ENCODE results near the gene POU3F1. TPM values are rescaled to one million over a fixed set of nuclear protein-coding genes. Genes with fewer than 3 reads are reported as not detected.

The POU3F1 gene
- total RNA-seq, 2 experiments from 2014 or later, result 0.83 to 0.88 TPM

GRCh38 chr1:38006008-38006828 is 40.4 kb downstream of the POU3F1 start:
- H3K4me1 Mint-ChIP-seq, result peaks cover 38% of the 10 kb centered on the region
- H3K27me3 Mint-ChIP-seq, result no peaks in the 10 kb centered on the region
- peak overlapping the region; percentile 69 for H3K4me3 Mint-ChIP-seq
- H3K27ac Mint-ChIP-seq, result peak overlapping the region; percentile 70
- no peaks in the 10 kb centered on the region for H3K36me3 Mint-ChIP-seq
- no peak for ATAC-seq (ENCODE audit: low read depth)
- DNase-seq, result no peak
- POLR2A ChIA-PET, result interaction anchor here (1.0 kb wide), 1 partner anchor 84 kb away, joined by 3 read pairs; no protein-coding TSS in a partner anchor
- H3K9me3 Mint-ChIP-seq, result no peaks in the 10 kb centered on the region

GRCh38 chr1:38005195-38006007 is 41.2 kb downstream of the POU3F1 start, which contains the start of gene FHL3:
Gene FHL3 (minus strand): TSS chr1:38005514. CDS start chr1:37999412, 6,102 bp downstream.
- peaks cover 42% of the 10 kb centered on the region for H3K4me1 Mint-ChIP-seq
- ATAC-seq (ENCODE audit: low read depth), result peak; percentile 30
- H3K27ac Mint-ChIP-seq, result peak within 1 kb of the TSS; percentile 91
- no peaks in the 10 kb centered on the region for H3K36me3 Mint-ChIP-seq
- DNase-seq, result peak; percentile 63
- no peaks in the 10 kb centered on the region for H3K9me3 Mint-ChIP-seq
- H3K27me3 Mint-ChIP-seq, result no peaks in the 10 kb centered on the region
- H3K4me3 Mint-ChIP-seq, result peak within 1 kb of the TSS; percentile 93
- POLR2A ChIA-PET, result no interaction called here

DNA sequence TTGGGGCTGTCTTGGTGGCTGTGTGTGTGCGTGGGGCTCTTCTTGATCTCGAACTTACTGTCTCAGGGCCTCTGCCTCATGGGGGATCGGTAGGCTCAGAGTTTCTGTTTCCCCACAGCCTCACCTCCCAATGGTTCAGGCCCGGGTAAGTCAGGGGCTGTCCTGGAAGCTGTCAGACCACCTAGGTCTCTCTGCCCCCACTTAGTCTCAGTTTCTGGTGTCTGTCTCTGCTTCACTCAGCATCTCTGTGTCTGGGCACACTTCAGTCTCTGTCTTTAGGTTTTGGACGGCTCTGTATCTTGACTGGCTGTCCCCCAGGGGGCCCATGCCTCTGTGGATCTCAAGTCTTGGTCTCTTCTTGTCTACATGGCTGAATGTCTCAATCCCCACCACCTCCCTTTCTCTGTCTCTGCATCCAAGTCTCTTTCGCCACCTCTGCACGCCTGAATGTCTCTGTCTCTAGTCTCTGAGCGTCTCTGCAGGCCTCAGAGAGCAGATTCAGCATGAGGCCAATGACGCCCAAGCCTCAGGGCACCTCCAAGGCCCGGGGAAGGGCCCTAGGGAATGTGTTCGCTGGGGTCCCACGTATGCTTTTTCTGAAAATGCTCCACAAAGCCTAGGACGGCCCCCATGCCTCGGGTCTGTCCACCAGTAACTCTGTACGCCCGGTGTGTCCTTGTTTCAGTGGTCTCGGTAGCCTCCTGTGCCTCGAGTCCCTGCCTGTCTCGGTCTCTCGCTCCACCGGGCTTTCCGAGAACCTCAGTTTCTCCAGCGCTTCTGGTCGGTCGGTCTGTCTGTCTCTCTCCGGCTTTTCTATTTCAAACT is 42.1 kb downstream of the POU3F1 start:
- Mint-ChIP-seq H3K27me3 (no peaks in the 10 kb centered on the region), H3K4me1 (peaks cover 41% of the 10 kb centered on the region), H3K36me3 (no peaks in the 10 kb centered on the region), H3K4me3 (peak overlapping the region; percentile 93), H3K27ac (peak overlapping the region; percentile 91), H3K9me3 (no peaks in the 10 kb centered on the region)
- DNase-seq, result peak; percentile 45
- POLR2A ChIA-PET, result interaction anchor here (1.7 kb wide), 1 partner anchor 10 kb away, joined by 9 read pairs; no protein-coding TSS in a partner anchor
- peak; percentile 29 for ATAC-seq (ENCODE audit: low read depth)

GRCh38 chr1:38003261-38004250 is 43.0 kb downstream of the POU3F1 start:
- Mint-ChIP-seq H3K9me3 (no peaks in the 10 kb centered on the region), H3K4me1 (peaks cover 41% of the 10 kb centered on the region), H3K27me3 (no peaks in the 10 kb centered on the region), H3K27ac (peak overlapping the region; percentile 91), H3K4me3 (peak overlapping the region; percentile 93), H3K36me3 (no peaks in the 10 kb centered on the region)
- DNase-seq (no peak), ATAC-seq (ENCODE audit: low read depth) (no peak)
- POLR2A ChIA-PET, result interaction anchor here (0.8 to 1.7 kb wide), 3 partner anchors 9 to 14 kb away, joined by 3 to 9 read pairs (median 3); partner anchors contain the start of gene SF3A3

GRCh38 chr1:38000529-38001455 is 45.8 kb downstream of the POU3F1 start:
- H3K27me3 Mint-ChIP-seq, result no peaks in the 10 kb centered on the region
- H3K27ac Mint-ChIP-seq, result peak overlapping the region; percentile 88
- peaks cover 4% of the 10 kb centered on the region for H3K36me3 Mint-ChIP-seq
- POLR2A ChIA-PET, result interaction anchor here (0.6 to 0.7 kb wide), 2 partner anchors 8 to 72 kb away, joined by 3 read pairs; no protein-coding TSS in a partner anchor
- DNase-seq (no peak), ATAC-seq (ENCODE audit: low read depth) (no peak)
- peak overlapping the region; percentile 39 for H3K4me3 Mint-ChIP-seq
- H3K9me3 Mint-ChIP-seq, result no peaks in the 10 kb centered on the region
- peaks cover 43% of the 10 kb centered on the region for H3K4me1 Mint-ChIP-seq

DNA sequence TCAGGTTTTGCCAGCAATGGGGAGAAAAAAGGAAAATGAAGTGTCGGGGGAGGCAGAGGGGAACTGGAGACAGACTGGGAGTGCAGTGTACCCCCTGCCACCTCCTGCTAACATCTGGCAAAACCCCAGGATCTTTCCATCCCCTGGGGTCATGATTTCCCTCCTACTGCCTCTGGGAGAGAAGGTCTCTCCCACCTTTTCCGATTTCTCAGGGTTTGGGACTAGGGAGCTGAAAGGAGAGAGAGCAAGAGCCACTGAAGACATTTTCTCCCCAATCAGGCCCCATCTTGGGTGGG is 46.4 kb downstream of the POU3F1 start:
- H3K4me1 Mint-ChIP-seq, result peaks cover 45% of the 10 kb centered on the region
- peak overlapping the region; percentile 88 for H3K27ac Mint-ChIP-seq
- DNase-seq (no peak), ATAC-seq (ENCODE audit: low read depth) (no peak)
- H3K9me3 Mint-ChIP-seq, result no peaks in the 10 kb centered on the region
- H3K4me3 Mint-ChIP-seq, result peak overlapping the region; percentile 40
- peaks cover 4% of the 10 kb centered on the region for H3K36me3 Mint-ChIP-seq
- no peaks in the 10 kb centered on the region for H3K27me3 Mint-ChIP-seq
- POLR2A ChIA-PET, result interaction anchor here (0.7 kb wide), 1 partner anchor 9 kb away, joined by 3 read pairs; no protein-coding TSS in a partner anchor

DNA sequence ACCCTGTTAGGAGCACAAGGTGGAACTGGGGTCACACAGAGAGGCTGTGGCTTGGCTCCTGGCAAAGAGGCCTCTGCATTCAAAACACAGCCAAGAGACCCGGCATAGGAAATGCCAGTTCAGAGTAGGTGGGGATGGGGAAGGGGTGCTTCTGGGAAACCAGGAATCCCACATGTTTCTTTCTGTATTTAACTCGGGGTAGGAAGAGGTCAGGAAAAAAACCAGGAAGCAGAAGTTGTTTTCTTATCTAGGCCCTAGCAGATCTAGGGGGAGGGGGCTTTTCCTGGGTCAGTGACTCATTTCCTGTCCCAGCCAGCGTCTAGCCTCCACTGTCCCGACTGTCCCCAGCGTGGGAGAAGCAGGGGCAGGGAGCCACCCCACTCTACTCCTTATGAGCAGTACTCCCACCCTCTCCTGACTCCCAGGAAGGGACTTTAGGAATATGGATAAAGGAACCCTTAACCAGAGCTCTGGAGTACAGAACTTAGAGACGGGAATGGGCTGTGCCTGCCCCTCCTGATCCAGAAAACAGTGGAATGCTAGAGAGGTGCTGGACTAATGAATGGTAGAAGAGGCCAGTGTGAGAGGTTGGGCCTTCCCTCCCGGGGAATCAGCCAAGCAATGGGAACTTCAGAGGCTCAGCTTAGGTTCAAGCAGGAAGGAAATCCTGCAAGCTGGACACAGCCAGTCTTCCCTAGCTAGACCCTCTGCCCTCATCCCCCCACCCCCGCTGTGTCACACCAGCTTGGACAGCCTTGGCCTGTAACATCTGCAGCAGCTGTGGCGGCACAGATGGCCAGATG is 47.0 kb downstream of the POU3F1 start:
- Mint-ChIP-seq H3K9me3 (no peaks in the 10 kb centered on the region), H3K4me3 (peak overlapping the region; percentile 65), H3K4me1 (peaks cover 50% of the 10 kb centered on the region), H3K27ac (peak overlapping the region; percentile 88), H3K27me3 (no peaks in the 10 kb centered on the region), H3K36me3 (peaks cover 7% of the 10 kb centered on the region)
- no peak for ATAC-seq (ENCODE audit: low read depth)
- POLR2A ChIA-PET, result no interaction called here
- no peak for DNase-seq

GRCh38 chr1:37998913-37999429 is 47.6 kb downstream of the POU3F1 start:
- peak overlapping the region; percentile 65 for H3K4me3 Mint-ChIP-seq
- no peaks in the 10 kb centered on the region for H3K27me3 Mint-ChIP-seq
- no peaks in the 10 kb centered on the region for H3K9me3 Mint-ChIP-seq
- POLR2A ChIA-PET, result interaction anchor here (6.3 kb wide), 1 partner anchor 12 kb away, joined by 45 read pairs; the partner anchor contains the start of gene UTP11
- peak overlapping the region; percentile 88 for H3K27ac Mint-ChIP-seq
- ATAC-seq (ENCODE audit: low read depth), result no peak
- DNase-seq, result no peak
- H3K4me1 Mint-ChIP-seq, result peaks cover 48% of the 10 kb centered on the region
- H3K36me3 Mint-ChIP-seq, result peaks cover 9% of the 10 kb centered on the region

GRCh38 chr1:37998089-37998808 is 48.3 kb downstream of the POU3F1 start:
- H3K4me3 Mint-ChIP-seq, result no peak overlapping the region
- H3K4me1 Mint-ChIP-seq, result peaks cover 42% of the 10 kb centered on the region
- H3K9me3 Mint-ChIP-seq, result no peaks in the 10 kb centered on the region
- POLR2A ChIA-PET, result interaction anchor here (6.3 kb wide), 1 partner anchor 13 kb away, joined by 45 read pairs; the partner anchor contains the start of gene UTP11
- ATAC-seq (ENCODE audit: low read depth) (no peak), DNase-seq (no peak)
- peak overlapping the region; percentile 27 for H3K27ac Mint-ChIP-seq
- no peaks in the 10 kb centered on the region for H3K27me3 Mint-ChIP-seq
- peaks cover 9% of the 10 kb centered on the region for H3K36me3 Mint-ChIP-seq

Data from activated naive CD8-positive, alpha-beta T cell treated with anti-CD3 and anti-CD28 coated beads, Interleukin-2, amount 10 ng/mL, durations not matched to agents 7 days and 5 days (primary cell).